ENCODE results near the gene M6PR.

DNA sequence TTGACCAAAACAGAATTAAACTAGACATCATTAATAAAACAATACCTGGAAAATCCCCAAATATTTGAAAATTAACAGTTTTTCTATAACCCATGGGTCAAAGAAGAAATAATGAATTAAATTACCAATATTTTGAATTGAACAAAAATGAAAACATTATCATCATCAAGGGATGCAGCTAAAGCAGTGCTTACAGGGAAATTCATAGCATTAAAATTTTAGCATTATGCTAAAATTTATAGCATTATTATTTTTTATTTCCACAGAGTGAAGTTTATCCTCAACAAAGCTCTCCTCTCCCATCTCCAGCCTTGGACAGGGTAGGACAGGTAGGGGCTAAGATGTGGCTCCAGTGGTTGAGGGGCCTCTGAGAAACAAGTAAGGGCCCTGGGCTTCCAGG lies 19.3 kb upstream of the M6PR start:
- no peak for TF ChIP-seq RAD21 (IDR thresholded peaks at IDR 0.05; ENCODE audit: low read depth)
- TF ChIP-seq, protein P1, sequence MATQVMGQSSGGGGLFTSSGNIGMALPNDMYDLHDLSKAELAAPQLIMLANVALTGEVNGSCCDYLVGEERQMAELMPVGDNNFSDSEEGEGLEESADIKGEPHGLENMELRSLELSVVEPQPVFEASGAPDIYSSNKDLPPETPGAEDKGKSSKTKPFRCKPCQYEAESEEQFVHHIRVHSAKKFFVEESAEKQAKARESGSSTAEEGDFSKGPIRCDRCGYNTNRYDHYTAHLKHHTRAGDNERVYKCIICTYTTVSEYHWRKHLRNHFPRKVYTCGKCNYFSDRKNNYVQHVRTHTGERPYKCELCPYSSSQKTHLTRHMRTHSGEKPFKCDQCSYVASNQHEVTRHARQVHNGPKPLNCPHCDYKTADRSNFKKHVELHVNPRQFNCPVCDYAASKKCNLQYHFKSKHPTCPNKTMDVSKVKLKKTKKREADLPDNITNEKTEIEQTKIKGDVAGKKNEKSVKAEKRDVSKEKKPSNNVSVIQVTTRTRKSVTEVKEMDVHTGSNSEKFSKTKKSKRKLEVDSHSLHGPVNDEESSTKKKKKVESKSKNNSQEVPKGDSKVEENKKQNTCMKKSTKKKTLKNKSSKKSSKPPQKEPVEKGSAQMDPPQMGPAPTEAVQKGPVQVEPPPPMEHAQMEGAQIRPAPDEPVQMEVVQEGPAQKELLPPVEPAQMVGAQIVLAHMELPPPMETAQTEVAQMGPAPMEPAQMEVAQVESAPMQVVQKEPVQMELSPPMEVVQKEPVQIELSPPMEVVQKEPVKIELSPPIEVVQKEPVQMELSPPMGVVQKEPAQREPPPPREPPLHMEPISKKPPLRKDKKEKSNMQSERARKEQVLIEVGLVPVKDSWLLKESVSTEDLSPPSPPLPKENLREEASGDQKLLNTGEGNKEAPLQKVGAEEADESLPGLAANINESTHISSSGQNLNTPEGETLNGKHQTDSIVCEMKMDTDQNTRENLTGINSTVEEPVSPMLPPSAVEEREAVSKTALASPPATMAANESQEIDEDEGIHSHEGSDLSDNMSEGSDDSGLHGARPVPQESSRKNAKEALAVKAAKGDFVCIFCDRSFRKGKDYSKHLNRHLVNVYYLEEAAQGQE (IDR thresholded peaks at IDR 0.05; ENCODE audit: low read depth) = no peak
- no peak for TF ChIP-seq YY1 (IDR thresholded peaks at IDR 0.05; ENCODE audit: low read depth)
- TF ChIP-seq CREB1 (IDR thresholded peaks at IDR 0.05; ENCODE audit: low read depth) = no peak
- TF ChIP-seq, protein P2, sequence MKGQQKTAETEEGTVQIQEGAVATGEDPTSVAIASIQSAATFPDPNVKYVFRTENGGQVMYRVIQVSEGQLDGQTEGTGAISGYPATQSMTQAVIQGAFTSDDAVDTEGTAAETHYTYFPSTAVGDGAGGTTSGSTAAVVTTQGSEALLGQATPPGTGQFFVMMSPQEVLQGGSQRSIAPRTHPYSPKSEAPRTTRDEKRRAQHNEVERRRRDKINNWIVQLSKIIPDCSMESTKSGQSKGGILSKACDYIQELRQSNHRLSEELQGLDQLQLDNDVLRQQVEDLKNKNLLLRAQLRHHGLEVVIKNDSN (IDR thresholded peaks at IDR 0.05) = no peak
- no peak for TF ChIP-seq TEAD4 (IDR thresholded peaks at IDR 0.05)
- no peak for TF ChIP-seq TAF1 (IDR thresholded peaks at IDR 0.05; ENCODE audit: low read depth)
- no peak for TF ChIP-seq EP300 (IDR thresholded peaks at IDR 0.05; ENCODE audit: borderline replicate concordance)
- TF ChIP-seq NFIC (IDR thresholded peaks at IDR 0.05) = no peak
- TF ChIP-seq, protein P3, sequence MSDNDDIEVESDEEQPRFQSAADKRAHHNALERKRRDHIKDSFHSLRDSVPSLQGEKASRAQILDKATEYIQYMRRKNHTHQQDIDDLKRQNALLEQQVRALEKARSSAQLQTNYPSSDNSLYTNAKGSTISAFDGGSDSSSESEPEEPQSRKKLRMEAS (IDR thresholded peaks at IDR 0.05) = no peak
- TF ChIP-seq TCF12 (IDR thresholded peaks at IDR 0.05; ENCODE audit: low read depth) = no peak
- no peak for TF ChIP-seq CEBPB (IDR thresholded peaks at IDR 0.05)
- no peak for TF ChIP-seq EGR1 (IDR thresholded peaks at IDR 0.05)
- TF ChIP-seq ZBTB7A (IDR thresholded peaks at IDR 0.05; ENCODE audit: low read depth) = no peak
